GM21737 (cell line): ENCODE measurements around the gene ZNHIT6.

Experiments used
- ATAC-seq: cut with Tn5 transposase; IDR thresholded peaks from one replicate; pipeline ENCODE4 v1.9.1; 2021; ENCODE audit warnings: mild to moderate bottlenecking, moderate library complexity; ENCODE audit not compliant: unreplicated experiment

The ZNHIT6 gene

DNA sequence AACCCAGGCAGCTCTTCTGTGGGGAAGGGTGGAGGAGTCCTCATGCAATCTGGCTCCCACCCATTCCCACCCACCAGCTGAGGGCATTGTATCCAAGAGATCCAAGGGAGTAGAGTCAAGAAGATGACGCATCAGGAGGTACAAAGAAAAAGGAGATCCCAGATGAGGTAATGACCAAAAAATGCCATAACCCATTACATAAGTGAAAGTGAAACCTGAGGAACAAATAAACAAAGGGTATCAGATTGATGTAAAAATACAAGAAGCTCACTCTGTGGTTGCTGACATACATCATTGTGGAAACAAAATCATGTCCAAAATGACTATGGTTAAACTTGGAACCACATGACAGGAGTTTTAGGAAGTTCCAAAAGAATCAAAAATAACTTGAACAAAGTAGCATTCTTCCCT lies 85.2 kb downstream of the ZNHIT6 start:
- ATAC-seq, result no peak

DNA sequence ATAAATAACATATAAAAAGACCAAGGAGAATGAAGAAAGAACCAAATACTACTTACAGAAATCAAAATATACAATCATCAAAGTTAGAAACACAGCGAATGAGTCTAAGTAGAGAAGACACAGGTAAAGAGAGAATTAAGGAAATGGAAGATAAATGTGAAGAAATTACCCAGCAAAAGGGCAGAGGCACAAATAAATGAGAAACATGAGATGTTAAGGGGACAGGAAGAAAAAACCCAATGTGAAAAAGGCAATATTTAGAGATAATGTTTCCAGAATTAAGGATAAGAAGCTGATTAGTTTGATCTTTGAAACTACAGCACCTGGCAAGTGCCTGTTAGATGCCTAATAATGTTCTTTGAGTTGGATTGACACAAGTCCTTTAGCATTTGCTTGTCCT lies 86.8 kb downstream of the ZNHIT6 start:
- no peak for ATAC-seq

DNA sequence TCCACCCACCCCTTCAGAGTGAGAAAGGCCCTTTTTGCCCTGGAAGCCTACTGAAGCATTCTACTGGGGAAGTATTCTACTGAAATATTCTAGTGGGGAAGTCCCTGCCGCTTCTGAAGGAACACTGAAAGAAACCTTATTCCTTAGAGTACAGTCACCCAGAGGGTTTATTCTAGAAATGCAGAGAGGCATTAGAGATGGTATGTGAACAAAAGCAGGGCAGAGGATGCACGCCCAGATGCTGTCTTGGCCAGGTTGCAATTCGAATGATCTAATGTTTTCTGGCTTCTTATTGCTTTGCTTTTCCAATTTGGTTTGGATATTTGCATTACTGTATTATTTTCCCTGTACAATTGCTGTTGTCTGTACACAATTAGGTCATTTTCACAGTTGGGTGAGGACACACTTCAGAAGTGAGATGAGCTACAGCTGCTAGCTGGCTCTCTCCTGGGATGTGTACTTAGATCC lies 90.6 kb downstream of the ZNHIT6 start:
- ATAC-seq, result no peak

DNA sequence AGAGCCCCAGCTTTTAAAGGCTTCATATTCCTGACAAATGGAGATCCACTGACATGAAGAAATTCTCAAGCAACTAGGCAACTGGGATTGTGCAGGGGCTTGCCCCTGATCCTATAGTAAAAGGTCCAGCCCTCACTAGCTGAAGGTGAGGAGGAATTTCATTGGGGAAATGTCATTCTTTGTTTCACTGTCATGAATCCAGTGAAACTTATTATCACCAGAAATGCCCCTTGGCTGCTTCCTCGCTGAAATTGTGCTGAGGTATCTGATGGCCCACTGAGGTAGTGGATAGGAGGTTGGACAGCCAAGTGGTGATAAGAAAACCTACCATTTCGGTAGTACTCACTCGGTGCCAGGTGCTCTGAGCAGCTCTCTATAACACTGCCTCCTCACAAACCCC lies 91.5 kb downstream of the ZNHIT6 start:
- no peak for ATAC-seq

DNA sequence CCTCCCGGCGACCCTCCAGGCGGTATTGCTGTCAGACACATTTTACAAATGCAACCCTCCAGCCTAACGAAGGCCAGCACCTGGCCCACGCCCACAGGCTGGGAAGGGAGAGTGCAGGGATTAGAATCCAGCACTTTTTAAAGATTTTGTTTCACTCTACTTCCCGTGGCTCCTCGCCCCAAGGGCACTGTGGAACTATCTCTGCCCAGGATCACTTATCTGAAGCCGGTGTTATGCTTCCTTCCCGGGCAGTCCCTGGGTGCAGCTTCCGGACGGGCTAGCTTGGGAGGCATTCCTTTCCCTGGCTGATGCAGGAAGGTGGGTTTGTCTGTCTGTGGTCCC lies 91.9 kb downstream of the ZNHIT6 start:
- ATAC-seq, result no peak

DNA sequence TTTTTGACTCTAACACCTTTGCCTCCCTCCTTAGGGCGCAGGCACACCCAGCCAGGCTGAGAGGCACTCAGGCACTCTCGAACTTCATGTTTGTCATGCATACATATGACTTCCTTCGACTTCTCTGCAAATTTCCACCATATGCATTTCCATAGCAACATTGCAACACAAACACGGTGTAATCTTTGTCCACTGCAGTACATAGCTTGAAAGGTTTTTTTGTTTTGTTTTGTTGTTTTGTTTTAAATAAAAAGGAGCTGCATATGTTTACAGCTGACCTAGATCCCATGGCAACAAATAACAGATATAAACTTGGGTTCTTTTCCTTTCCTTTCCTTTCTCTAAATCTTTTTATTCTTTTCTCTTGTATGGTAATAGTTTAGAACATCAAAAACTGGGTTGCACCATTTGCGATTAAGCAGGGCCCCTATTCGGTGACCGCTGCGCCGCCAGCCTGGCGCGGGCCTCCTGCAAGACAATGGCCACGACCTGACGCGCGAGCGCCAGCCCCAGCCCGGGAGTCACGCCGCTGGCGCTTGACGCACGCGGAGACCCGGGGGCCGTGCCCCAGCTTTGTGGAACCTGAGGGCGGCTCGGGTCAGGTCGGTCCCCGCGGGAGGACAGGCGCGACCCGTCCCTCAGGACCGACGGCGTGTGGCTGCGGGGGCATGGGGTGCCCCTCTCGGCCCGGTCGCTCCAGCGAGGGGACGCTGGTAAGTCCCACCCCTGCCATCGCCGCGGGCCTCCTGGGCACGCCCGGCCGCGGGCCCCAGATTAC lies 92.5 kb downstream of the ZNHIT6 start:
- ATAC-seq, result no peak

DNA sequence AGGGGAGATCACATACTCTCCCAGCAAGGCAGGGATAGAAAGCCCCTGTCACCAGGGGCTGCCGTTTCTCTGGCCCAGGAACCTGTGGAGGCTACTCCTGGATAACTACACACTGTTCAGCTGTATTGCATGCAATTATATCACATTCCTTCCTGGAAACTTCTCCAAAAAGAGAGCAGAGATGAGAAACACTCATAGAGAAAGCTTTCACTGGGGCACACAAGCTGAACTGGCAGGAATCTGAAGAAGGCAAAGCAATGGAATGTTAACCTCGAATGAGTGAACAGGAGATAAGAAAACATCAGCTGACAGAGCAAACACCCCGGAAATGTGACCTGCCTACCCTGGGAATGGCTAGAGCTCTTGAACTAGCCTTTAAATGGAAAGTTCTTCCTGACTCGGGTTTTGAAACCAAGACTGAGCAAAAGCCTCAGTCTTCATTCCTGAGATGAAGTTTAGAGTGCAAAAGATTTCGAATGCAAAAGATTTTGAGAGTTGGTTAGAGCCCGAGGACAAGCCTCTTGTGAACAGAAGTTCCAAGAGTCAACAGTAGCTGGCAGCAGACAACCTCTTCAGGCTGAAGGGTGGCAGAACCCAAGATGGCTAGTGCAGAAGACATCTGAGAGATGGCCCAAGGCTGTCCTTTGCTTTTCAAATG lies 95.4 kb downstream of the ZNHIT6 start:
- no peak for ATAC-seq

DNA sequence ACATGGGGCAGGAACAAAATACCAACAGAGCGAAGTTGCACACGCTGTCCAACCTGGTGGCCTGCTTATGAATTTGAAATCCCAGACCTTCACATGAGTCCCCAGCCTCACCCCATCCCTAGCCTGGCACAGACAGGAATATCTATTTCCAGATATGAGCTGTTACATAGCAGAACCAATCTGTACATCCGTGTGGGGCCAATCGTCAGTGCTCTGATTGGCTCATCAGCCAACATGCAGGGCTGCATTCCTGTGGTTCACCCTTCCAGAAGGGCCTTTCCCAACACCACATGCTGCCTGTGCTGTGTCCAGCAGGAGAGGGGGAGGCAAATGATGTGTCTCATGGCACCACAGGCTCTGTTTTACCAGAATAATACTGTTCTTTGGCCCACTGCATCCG lies 96.4 kb downstream of the ZNHIT6 start:
- no peak for ATAC-seq

DNA sequence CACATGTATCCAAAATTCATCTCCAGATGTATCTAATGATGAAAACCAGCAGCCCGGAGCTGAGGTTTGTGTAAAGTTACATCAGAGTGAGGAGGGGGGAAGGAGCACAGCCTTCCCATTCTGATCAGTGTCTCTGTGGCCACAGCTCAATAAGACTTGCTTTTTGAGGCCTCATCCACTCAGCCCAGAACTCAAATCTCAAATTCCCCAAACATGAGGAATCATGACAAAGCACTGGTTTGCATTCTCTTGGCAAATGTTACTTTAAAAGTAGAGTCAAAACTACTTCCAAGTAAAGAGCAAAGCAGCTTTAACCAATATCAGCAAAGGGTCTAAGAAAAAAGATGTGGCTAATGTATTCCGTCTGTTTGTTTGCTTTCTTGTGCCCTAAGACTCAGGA lies 96.8 kb downstream of the ZNHIT6 start:
- ATAC-seq, result no peak

DNA sequence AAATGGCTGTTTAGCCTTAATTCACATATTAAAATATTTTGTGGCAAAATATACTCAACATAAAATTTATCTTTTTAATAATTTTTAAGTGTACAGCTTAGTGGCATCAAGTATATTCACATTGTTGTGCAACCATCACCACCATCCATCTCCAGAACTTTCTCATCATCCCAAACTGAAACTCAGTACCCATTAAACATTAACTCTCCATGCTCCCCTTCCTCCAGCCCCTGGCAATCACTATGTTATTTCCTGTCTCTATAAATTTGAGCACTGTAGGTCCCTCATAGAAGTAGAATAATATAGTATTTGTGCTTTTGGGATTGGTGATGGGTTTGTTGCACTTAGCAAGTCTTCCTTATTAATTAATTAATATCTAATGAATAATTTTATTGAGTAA lies 98.3 kb downstream of the ZNHIT6 start:
- no peak for ATAC-seq

DNA sequence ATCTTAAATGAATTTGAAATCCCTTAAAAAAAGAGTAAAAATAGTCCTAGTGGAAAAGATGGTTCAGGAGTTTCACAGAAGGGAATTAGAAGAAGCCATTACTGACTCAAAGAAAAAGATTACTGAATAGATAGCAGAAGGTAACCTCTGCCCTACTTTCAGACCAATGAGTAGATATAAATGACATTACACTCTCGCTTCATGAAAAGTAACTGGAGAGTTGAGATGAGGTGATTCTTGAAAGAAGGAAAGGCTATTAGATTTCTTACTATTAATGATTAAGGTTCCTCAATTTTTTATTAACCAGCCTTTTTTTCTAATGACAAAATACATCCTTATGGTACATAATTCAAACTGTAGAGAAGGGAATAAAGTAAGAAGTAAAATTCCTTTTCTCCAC lies 99.4 kb downstream of the ZNHIT6 start:
- no peak for ATAC-seq

DNA sequence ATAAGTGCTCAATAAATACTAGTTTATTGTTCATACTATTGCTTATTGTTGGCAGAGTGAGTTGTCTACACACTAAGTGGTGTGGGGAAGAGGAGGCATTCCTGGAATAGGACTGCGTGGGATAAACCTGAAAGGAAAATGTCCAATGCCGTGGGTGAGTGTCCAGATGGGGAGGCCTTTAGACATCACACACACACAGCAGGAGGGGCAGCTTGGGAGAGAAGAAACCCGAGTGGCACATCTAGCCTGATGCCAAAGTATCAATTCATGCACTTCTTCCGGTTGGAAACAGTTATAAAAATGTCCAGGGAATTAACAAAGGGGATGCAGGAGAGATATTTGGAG lies 100.3 kb downstream of the ZNHIT6 start:
- ATAC-seq, result no peak

DNA sequence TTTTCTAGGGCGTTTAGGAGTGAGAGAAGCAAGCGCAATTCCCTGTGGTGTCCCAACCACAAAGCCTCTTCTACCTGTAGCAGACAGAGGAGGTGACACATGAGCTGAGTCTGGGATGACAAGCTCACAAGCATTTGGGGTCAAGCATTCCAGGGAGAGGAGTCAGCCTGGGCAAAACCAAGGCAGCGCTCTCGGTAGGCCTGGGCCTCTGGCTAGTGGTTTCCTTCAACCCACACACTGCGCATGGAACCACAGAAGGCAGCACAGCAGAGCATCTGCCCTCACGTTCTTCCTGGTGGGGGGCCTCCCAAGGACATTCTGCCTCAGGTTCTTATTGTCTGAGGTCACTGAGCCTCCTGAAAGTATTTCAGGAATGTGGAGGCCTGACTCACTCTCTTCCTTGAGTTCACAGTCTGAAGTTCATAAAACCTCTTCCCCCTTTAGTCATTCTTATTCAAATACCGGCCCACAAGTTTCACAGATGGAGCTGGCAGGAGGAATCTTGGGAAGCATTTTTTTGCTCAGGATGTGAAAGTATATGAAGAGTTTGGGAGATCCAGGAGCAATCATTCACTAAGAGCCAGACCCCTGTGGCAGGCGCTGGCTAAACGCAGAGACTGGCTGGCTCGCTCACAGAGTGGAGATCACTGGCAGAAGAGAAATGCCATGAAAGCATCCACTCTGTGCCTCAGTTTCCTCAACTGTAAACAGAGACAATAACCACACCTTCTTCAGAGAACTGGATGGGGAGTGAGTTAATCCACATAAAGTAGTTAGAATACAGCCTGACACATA lies 100.9 kb downstream of the ZNHIT6 start:
- no peak for ATAC-seq

DNA sequence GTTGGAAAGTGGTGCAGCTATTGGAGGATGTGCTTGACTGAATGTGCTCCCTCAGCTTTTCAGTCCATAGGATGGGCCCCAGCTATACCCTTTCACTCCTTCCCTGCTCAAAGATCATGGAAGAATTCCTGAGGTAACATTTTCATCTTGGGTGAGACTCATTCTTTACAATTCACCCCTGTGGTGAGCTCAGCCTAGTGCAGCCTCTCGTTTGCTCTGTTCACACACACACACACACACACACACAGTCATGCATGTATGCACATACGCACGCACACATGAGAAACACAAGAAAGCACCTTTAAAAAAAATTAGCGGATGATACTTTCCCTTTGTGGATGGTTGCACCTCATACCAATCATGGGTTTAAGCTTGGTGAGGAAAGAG lies 101.8 kb downstream of the ZNHIT6 start:
- ATAC-seq, result no peak

DNA sequence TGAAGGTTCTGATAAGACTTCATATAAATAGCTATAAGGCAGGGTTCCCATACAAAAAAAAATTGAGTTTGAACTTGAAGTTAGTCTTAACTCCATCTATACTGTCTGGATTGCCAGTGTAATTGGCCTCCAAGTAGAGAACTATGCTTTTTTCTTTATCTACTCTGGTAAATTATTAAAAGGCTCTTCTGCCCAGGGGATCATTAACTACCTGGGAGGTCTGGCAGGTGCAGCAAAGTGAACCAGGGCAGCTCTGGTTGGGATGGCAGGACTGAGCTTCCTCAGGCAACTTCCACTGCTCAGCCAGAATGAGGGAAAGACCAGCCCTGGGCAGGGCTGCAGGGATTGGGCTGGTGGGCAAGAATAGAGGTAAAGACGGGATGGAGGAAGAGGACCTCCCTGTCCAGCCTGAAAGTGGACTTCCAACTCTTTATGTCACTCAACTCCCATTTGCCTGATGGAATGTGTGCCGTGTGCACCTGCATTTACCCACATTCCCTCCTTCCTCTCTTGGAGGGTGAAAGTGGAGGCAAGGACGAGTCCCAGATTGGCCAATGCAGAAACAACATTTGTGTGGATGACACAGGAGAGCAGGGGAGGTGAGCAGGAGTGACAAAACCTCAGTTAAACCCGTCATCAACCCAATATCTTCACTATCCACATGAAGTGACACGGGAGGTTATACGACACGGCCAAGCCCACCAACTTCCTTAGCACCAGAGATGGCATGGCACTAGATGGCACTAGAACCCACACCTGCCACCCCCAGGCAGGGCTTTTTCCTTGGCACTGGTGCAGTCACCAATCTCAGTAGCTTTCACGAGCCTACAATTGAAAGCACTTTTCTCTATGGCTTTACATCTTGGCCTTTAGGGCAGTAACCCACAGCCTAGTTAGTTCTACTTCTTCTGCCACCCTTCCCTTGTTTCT lies 102.5 kb downstream of the ZNHIT6 start:
- no peak for ATAC-seq

DNA sequence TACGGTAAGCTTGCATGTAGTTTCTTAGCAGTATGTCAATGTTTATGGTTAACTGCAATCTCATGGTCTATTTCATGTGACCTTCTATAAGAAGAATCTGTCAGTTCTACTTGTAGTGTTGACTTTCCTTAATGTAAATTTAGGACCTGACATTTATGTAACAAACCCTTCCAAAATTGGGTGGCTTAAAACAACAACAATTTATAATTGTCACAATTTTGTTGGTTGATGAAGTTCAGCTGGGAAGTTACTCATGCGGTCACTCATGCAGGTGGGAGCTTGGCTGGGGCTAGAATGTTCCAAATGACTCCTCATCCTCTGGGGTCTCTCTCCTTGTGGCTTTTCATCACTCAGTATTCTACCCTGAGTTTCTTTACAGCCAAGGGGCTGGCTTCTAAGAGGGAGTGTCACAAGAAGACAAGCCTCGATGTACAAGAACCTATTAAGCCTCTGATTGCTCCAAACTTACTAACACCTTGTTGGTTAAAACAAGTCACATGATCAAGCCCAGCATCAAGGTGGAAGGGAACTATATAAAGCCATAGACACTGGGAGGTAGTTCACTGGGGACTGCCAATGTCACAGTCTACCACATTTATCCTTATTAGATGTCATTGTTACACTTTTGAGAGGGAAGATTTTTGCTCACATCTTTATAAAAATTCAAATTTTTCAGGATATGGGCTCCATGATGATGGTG lies 103.8 kb downstream of the ZNHIT6 start:
- ATAC-seq, result no peak

DNA sequence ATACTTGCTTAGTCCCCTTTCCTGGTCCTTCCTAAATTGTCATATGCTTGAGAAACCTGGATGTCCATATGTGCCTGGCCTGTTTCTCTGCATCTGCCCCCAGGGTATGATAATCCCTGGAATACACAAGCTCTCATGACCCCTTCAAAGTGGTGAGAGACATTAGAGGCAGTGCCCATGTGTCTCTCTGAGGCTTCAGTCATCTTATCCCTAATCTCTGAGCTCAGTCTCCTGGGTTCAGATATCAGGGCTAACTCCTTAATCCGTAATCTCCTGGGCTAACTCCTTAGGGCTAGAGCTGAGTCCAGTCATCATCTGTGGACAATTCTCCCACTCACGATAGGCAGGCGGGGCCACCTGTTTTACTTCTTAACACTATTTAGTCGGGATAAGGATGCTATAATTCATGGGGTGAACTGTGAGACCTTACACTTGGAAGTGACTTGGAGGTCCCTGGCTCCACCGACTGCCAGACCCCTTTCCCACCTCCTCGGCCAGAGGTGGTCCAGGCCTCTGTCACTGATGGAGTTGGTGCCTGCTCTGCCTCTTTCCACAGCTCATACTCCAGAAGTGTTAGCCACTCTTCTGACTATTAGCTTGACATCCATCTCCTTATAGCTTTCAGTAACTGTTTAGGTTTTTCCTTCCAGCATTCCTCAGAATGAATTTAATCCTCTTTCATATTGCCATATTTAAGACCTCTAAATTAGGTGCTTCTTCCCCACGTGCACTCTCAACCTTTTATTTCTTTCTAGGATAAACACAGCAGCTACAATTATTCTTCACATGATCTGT lies 105.0 kb downstream of the ZNHIT6 start:
- ATAC-seq, result no peak

DNA sequence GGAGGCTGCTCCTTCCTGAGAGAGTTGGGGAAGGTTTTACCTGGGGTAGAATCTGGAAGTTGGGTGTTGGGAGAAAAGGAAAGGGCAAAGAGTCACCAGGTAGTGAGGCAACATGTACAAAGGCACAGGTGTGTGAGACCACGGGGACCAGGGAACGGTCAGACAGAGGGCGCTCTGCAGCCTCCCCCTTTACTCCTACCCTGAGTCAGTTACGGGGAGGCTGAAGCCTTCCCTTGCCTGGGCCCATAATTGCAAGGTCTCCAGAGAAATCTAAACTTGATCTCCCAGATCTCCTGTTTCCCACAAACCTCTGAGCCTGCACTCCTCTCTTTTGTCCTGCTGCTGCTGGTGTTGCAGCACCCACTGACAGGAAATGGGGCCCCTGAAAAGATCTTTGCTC lies 105.7 kb downstream of the ZNHIT6 start:
- no peak for ATAC-seq

DNA sequence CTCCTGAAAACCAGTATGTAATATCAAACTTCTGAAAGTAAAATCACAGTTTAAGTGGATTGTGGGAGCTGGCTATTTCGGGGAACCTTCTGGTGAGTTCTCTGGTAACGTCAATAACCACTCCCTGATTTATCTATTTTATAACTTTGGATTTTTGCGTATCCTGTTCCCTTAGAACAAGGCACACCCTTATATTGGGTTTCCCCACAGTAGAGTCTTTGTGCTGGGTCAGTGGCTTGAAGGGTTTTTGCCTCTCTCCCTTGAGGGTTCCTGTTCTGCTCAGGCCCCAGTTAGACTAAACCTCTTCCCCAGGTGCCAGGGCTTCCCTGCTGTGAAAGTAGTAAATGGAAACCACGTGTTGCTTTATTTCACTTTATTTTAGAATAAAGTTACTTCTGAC lies 106.3 kb downstream of the ZNHIT6 start:
- no peak for ATAC-seq

DNA sequence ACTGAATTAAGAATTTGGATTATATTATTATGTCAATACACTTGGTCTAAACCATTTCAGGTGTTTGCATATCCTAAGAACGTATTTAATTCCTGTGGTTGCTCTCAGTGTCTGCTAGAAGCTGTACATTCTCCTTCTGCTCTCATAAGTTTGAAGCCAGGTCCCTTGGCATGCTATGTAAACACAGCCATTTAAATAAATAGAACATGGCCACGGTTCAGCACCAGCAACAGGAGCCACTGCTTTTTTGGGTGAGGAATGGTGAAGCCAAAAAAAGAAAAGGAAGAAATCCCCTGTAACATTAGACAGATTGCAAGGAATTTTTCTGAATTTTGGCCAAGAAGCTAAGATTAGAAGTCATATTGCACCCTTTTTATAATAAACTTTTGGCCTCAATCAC lies 108.6 kb downstream of the ZNHIT6 start:
- ATAC-seq, result no peak
